Stimulated activated CD8-positive, alpha-beta memory T cell treated with anti-CD3 and anti-CD28 coated beads, Interleukin-15, amount 100 ng/mL, for 24 hours (primary cell): ENCODE results near the gene ALDH1L2.
A peak's percentile ranks its signal among the peaks of the same experiment; 100 is the strongest.
"Not testable (repeated sequence)": the region's sequence is repeated elsewhere in the genome, so short reads cannot be mapped to it uniquely, and the experiment has no call there.

Source experiments
- DNase-seq: peaks from one replicate; pipeline ENCODE4 v3.0.0-alpha.2; 2020; ENCODE audit warnings: low read depth

Gene ALDH1L2

GRCh38 chr12:105084251-105085250 lies at the start of gene ALDH1L2:
Gene ALDH1L2 (minus strand): TSS chr12:105084458. CDS start chr12:105084436, 22 bp downstream.
- DNase-seq, result peak; percentile 29

GRCh38 chr12:105120551-105120950 lies 36.3 kb upstream of the ALDH1L2 start:
- DNase-seq, result no peak

GRCh38 chr12:105116969-105117368 lies 32.7 kb upstream of the ALDH1L2 start:
- DNase-seq, result no peak

- DNase-seq, result no peak
Measured at GRCh38 chr12:105113094-105113493, 28.8 kb upstream of the ALDH1L2 start.

GRCh38 chr12:105110851-105111250 lies 26.6 kb upstream of the ALDH1L2 start:
- DNase-seq, result no peak

GRCh38 chr12:105109465-105110212 lies 25.4 kb upstream of the ALDH1L2 start:
- no peak for DNase-seq

GRCh38 chr12:105107494-105108371 lies 23.5 kb upstream of the ALDH1L2 start, which contains the start of gene WASHC4:
Gene WASHC4 (plus strand): TSS chr12:105107731. CDS start chr12:105107801, 70 bp downstream.
- DNase-seq, result peak; percentile 86

- no peak for DNase-seq
Measured at GRCh38 chr12:105107171-105107493, 22.9 kb upstream of the ALDH1L2 start.

- DNase-seq, result no peak
Measured at GRCh38 chr12:105106621-105107020, 22.4 kb upstream of the ALDH1L2 start.

GRCh38 chr12:105104762-105105161 lies 20.5 kb upstream of the ALDH1L2 start:
- DNase-seq, result no peak

GRCh38 chr12:105102673-105103072 lies 18.4 kb upstream of the ALDH1L2 start:
- DNase-seq, result no peak

- DNase-seq, result no peak
Measured at GRCh38 chr12:105100998-105101397, 16.7 kb upstream of the ALDH1L2 start.

- no peak for DNase-seq
Measured at GRCh38 chr12:105100207-105100985, 16.1 kb upstream of the ALDH1L2 start.

GRCh38 chr12:105099356-105099755 lies 15.1 kb upstream of the ALDH1L2 start:
- no peak for DNase-seq

- not testable (repeated sequence) for DNase-seq
Measured at GRCh38 chr12:105095338-105095737, 11.1 kb upstream of the ALDH1L2 start.

GRCh38 chr12:105092336-105092735 lies 8.1 kb upstream of the ALDH1L2 start:
- no peak for DNase-seq

- no peak for DNase-seq
Measured at GRCh38 chr12:105091476-105092206, 7.4 kb upstream of the ALDH1L2 start.

- no peak for DNase-seq
Measured at GRCh38 chr12:105090361-105090760, 6.1 kb upstream of the ALDH1L2 start.

GRCh38 chr12:105089817-105090216 lies 5.6 kb upstream of the ALDH1L2 start:
- DNase-seq, result no peak

GRCh38 chr12:105085501-105085900 lies 1.2 kb upstream of the ALDH1L2 start:
- no peak for DNase-seq
